BJ (cell line): ENCODE measurements around the gene CALCOCO1. TPM values are rescaled to one million over a fixed set of nuclear protein-coding genes. Genes with fewer than 3 reads are reported as not detected.

Experiments
- CTCF ChIA-PET: fragments of 350-600 bp; formaldehyde crosslinking; extraction: SDS; loops from one replicate; lab custom pipeline; 2021; ENCODE audit warnings: antibody characterized with exemption, inconsistent platforms; lab: Yijun Ruan, JAX
- POLR2A ChIA-PET: fragments of 300-600 bp; sonication (Branson Sonifier 250); formaldehyde crosslinking; extraction: SDS; loops from one replicate; lab custom pipeline; 2021; ENCODE audit warnings: antibody characterized with exemption; lab: Charles Lee
- DNase-seq: peaks from one replicate; pipeline ENCODE4 v3.0.0-alpha.2; 2011; ENCODE audit warnings: low read depth
- H3K27me3 ChIP-seq: 2 replicates; pipeline ENCODE4 v1.6.0; 2011; ENCODE audit warnings: low read length; ENCODE audit not compliant: control insufficient read depth, insufficient read depth
- H3K36me3 ChIP-seq: 2 replicates; pipeline ENCODE4 v1.5.1; 2011; ENCODE audit warnings: low read length; ENCODE audit not compliant: control insufficient read depth, insufficient read depth
- H3K4me3 ChIP-seq: 2 replicates; pipeline ENCODE4 v1.5.1; 2011; ENCODE audit warnings: low read depth, mild to moderate bottlenecking, control low read depth, low read length
- polyA plus RNA-seq: library from polyadenylated mRNA; depleted of rRNA; stranded (reverse); fragments of >200 nt; gene quantifications from 2 replicates; pipeline ENCODE4 v1.2.3, GENCODE V29; 2011
- TF ChIP-seq, protein P1 (sequence below): IDR thresholded peaks from 2 replicates; pipeline ENCODE4 v1.5.1; 2011; ENCODE audit warnings: low read depth, mild to moderate bottlenecking, control low read depth, inconsistent platforms, low read length, moderate library complexity; ENCODE audit not compliant: insufficient read depth

The CALCOCO1 gene
- polyA plus RNA-seq, 1 experiment, result 206 TPM

DNA sequence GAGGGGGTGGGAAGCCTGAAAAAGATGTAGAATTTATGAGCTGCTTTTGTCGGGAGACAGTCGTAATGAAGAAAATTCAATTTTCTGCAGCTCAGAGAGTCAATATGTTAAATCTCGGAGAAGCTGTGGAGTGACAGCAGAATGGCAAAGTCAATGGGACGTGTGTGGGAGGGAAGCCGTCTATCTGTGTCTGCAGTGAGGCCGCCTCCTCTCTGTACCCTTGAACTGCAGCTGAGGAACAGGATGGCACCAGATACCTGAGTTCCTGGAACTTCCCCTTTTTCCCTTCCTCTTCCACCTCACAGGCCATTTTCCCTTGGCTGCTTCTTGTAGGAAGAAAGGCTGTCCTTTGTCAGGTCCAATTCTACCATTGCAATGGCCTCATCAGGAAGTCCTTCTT is 9.3 kb upstream of the CALCOCO1 start:
- Histone ChIP-seq H3K27me3 (peaks cover 55% of the 10 kb centered on the region), H3K36me3 (no peaks in the 10 kb centered on the region), H3K4me3 (no peak overlapping the region)
- TF ChIP-seq, protein P1, sequence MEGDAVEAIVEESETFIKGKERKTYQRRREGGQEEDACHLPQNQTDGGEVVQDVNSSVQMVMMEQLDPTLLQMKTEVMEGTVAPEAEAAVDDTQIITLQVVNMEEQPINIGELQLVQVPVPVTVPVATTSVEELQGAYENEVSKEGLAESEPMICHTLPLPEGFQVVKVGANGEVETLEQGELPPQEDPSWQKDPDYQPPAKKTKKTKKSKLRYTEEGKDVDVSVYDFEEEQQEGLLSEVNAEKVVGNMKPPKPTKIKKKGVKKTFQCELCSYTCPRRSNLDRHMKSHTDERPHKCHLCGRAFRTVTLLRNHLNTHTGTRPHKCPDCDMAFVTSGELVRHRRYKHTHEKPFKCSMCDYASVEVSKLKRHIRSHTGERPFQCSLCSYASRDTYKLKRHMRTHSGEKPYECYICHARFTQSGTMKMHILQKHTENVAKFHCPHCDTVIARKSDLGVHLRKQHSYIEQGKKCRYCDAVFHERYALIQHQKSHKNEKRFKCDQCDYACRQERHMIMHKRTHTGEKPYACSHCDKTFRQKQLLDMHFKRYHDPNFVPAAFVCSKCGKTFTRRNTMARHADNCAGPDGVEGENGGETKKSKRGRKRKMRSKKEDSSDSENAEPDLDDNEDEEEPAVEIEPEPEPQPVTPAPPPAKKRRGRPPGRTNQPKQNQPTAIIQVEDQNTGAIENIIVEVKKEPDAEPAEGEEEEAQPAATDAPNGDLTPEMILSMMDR, result no peak
- ChIA-PET CTCF (interaction anchor here (2.0 to 14.9 kb wide), 4 partner anchors 8 to 37 kb away, joined by 8 to 263 read pairs (median 16); partner anchors contain the start of gene CALCOCO1), POLR2A (no interaction called here)
- no peak for DNase-seq

DNA sequence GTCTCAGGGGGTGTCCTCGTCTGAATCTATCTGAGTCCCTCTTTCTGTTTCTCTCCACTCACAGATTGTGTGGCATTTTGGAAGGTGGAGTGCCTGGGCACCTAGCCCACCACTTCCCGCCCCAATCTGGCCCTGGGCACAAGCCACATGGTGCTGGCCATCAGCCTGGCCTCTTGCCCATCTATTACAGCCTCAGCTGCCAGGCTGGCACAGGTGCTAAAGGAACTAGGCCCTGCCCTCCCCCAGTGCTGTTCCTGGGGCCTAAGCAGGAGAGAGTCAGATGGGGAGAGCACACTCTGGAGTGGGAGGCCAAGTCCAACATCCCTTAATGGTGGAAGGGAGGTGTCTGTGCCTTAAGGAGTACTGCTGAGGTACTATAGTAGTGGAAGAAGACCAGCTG is 8.3 kb upstream of the CALCOCO1 start:
- Histone ChIP-seq H3K27me3 (peaks cover 49% of the 10 kb centered on the region), H3K4me3 (no peak overlapping the region), H3K36me3 (no peaks in the 10 kb centered on the region)
- CTCF ChIA-PET, result interaction anchor here (2.5 to 14.9 kb wide), 3 partner anchors 9 to 36 kb away, joined by 8 to 263 read pairs (median 22); no protein-coding TSS in a partner anchor
- TF ChIP-seq, protein P1, result no peak
- no peak for DNase-seq
- POLR2A ChIA-PET, result no interaction called here

GRCh38 chr12:53734425-53734824 is 7.2 kb upstream of the CALCOCO1 start:
- Histone ChIP-seq H3K27me3 (peaks cover 40% of the 10 kb centered on the region), H3K36me3 (no peaks in the 10 kb centered on the region), H3K4me3 (no peak overlapping the region)
- ChIA-PET POLR2A (no interaction called here), CTCF (interaction anchor here (0.8 to 14.9 kb wide), 5 partner anchors 10 to 232 kb away, joined by 3 to 263 read pairs (median 3); no protein-coding TSS in a partner anchor)
- no peak for DNase-seq
- TF ChIP-seq, protein P1, result no peak

DNA sequence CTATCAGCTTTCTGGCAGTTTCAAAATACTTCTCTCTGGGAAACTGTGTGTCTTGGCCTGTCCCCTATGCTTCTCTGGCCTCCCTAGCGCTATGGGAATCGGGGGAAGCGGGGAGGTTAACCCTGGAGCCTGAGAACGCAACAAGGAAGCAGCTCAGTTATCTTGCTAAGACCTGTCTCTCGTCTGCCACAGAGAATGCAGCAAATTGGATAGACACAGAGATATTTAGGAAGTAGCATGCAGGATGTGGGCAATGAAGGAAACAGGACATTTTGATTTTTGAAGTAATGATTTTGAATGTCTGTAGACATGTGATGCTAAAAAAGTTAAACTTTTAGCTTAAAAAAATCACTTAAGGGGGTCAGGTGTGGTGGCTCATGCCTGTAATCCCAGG is 6.6 kb upstream of the CALCOCO1 start:
- TF ChIP-seq, protein P1, result no peak
- Histone ChIP-seq H3K4me3 (no peak overlapping the region), H3K36me3 (no peaks in the 10 kb centered on the region), H3K27me3 (peaks cover 34% of the 10 kb centered on the region)
- ChIA-PET CTCF (interaction anchor here (0.6 to 14.9 kb wide), 6 partner anchors 11 to 31 kb away, joined by 3 to 263 read pairs (median 3); no protein-coding TSS in a partner anchor), POLR2A (no interaction called here)
- no peak for DNase-seq

- DNase-seq, result peak; percentile 26
- no peaks in the 10 kb centered on the region for H3K36me3 ChIP-seq
- ChIA-PET POLR2A (no interaction called here), CTCF (interaction anchor here (0.6 to 14.9 kb wide), 6 partner anchors 11 to 31 kb away, joined by 3 to 263 read pairs (median 3); no protein-coding TSS in a partner anchor)
- H3K27me3 ChIP-seq, result peaks cover 29% of the 10 kb centered on the region
- H3K4me3 ChIP-seq, result no peak overlapping the region
- TF ChIP-seq, protein P1, result no peak
Observed at GRCh38 chr12:53733051-53733806, 6.0 kb upstream of the CALCOCO1 start.
